ENCODE results near the gene RBM5.

The RBM5 gene

DNA sequence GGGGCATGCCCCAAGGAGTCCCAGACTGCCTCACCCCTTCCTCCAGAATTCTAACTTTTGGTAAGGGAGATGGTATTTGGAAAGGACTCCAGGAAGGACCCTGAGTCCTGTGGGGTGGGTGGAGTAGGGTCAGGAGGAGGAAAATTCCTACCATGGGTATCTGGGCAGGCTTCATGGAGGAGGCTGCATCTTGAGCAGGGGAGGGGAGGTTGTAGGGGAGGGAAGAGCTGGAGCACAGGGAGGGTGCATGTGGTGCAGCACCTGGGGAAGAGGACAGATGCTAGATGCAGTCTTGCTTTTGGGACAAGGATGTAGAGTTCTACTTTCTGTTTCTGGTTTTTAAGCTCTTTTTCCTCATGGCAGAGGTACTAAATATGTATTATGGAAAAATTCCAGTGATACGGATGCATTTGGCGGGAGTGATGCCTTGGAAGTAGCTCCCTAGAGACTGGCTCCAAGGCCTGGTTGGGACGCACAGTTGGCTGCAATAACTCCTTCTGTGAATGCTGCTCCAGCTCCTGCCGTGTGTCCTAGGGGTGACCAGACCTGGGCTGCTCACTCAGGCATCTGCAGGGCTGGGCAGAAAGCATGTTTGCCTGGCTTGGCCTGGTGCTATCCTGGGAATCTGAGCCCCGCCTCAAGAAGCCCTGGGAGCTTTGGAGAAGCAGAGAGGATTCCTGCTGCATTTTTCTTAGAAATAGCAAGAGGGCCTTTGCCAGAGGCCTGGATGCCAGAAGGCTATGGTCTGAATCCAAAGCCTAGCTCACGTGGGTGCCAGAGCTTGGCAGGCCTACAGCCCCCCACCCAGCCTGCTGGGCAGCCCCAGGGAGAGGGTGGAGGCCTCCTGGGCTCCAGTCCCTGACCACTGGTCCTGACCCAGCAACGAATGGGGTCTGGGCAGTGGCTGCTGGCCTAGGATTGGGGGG is 76.5 kb downstream of the RBM5 start:
- Histone ChIP-seq H3K23ac (ENCODE audit: low read length) (no peak overlapping the region), H2BK15ac (replicated peaks; ENCODE audit: low read depth) (no peak overlapping the region), H3K56ac (ENCODE audit: low read length) (peak overlapping the region; percentile 80), H3K27me3 (ENCODE audit: insufficient read depth, low read length, poor library complexity) (no peaks in the 10 kb centered on the region), H3K18ac (ENCODE audit: low read length) (no peak overlapping the region), H3K79me2 (ENCODE audit: control insufficient read depth, insufficient read depth, low read length) (peaks cover 29% of the 10 kb centered on the region), H4K5ac (ENCODE audit: low read length) (no peak overlapping the region), H3K4me3 (ENCODE audit: low read length) (no peak overlapping the region), H3K27ac (ENCODE audit: low read depth, low read length) (peak overlapping the region; percentile 31), H3K4me1 (ENCODE audit: control insufficient read depth, low read depth, low read length) (peaks cover 44% of the 10 kb centered on the region), H3K4me2 (ENCODE audit: low read length) (no peak overlapping the region), H2BK120ac (ENCODE audit: low read depth, low read length) (no peak overlapping the region), H4K8ac (ENCODE audit: low read depth, low read length) (no peak overlapping the region), H2AK5ac (ENCODE audit: low read length) (peak overlapping the region; percentile 17), H3K9ac (ENCODE audit: low read length) (peak overlapping the region; percentile 62), H3K79me1 (ENCODE audit: low read length) (peaks cover 52% of the 10 kb centered on the region), H3K36me3 (ENCODE audit: control insufficient read depth, insufficient read depth, low read length) (peaks cover 3% of the 10 kb centered on the region), H3K4ac (ENCODE audit: low read depth, low read length) (no peak overlapping the region), H2BK5ac (ENCODE audit: low read length) (peak overlapping the region; percentile 58)
- peak; percentile 72 for DNase-seq
- WGBS (ENCODE audit: extremely low coverage, insufficient coverage, low lambda C conversion rate), result no CpG with 5 or more reads among the region's 7 CpGs

DNA sequence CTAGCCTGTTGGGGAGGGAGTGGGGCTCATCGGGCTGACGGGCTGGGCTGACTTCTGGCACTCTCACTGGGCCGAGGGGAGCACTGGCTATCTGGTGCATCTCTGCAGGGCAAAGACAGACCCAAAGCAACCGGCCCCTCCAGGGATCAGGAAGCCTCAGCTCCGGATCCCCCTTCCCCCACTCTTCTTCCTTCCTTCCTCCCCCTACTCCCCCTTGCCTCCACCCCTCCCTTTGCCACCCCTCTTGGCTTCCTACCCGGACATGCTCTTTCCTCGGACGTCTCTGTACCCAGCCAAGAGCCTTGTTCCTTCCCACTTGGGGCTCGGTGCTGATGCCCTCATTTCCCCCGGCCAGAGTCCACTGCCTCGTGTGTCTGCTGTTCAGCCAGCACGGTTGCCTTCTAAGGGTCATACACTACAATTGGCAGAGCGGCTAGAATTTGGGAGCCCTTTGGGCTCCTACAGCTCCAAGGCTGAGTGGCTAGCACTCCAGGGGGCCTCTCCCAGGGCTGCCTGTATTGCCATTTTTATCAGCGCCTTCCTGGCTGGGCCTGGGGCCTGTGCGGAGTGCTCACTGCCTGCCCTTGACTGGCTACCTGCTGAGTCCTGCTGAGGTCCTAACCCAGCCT is 77.3 kb downstream of the RBM5 start:
- no peaks in the 10 kb centered on the region for H3K27me3 ChIP-seq (ENCODE audit: insufficient read depth, low read length, poor library complexity)
- peaks cover 3% of the 10 kb centered on the region for H3K36me3 ChIP-seq (ENCODE audit: control insufficient read depth, insufficient read depth, low read length)
- no peak overlapping the region for H4K5ac ChIP-seq (ENCODE audit: low read length)
- no peak overlapping the region for H4K8ac ChIP-seq (ENCODE audit: low read depth, low read length)
- H3K4me2 ChIP-seq (ENCODE audit: low read length), result no peak overlapping the region
- no peak overlapping the region for H2BK120ac ChIP-seq (ENCODE audit: low read depth, low read length)
- peak overlapping the region; percentile 62 for H3K9ac ChIP-seq (ENCODE audit: low read length)
- H2BK15ac ChIP-seq (replicated peaks; ENCODE audit: low read depth), result no peak overlapping the region
- peaks cover 29% of the 10 kb centered on the region for H3K79me2 ChIP-seq (ENCODE audit: control insufficient read depth, insufficient read depth, low read length)
- peak overlapping the region; percentile 80 for H3K56ac ChIP-seq (ENCODE audit: low read length)
- DNase-seq, result no peak
- peaks cover 56% of the 10 kb centered on the region for H3K79me1 ChIP-seq (ENCODE audit: low read length)
- no peak overlapping the region for H2AK5ac ChIP-seq (ENCODE audit: low read length)
- no CpG with 5 or more reads among the region's 15 CpGs for WGBS (ENCODE audit: extremely low coverage, insufficient coverage, low lambda C conversion rate)
- peak overlapping the region; percentile 58 for H2BK5ac ChIP-seq (ENCODE audit: low read length)
- no peak overlapping the region for H3K4me3 ChIP-seq (ENCODE audit: low read length)
- no peak overlapping the region for H3K4ac ChIP-seq (ENCODE audit: low read depth, low read length)
- H3K23ac ChIP-seq (ENCODE audit: low read length), result peak overlapping the region; percentile 37
- H3K4me1 ChIP-seq (ENCODE audit: control insufficient read depth, low read depth, low read length), result peaks cover 42% of the 10 kb centered on the region
- H3K27ac ChIP-seq (ENCODE audit: low read depth, low read length), result peak overlapping the region; percentile 41
- H3K18ac ChIP-seq (ENCODE audit: low read length), result peak overlapping the region; percentile 13

DNA sequence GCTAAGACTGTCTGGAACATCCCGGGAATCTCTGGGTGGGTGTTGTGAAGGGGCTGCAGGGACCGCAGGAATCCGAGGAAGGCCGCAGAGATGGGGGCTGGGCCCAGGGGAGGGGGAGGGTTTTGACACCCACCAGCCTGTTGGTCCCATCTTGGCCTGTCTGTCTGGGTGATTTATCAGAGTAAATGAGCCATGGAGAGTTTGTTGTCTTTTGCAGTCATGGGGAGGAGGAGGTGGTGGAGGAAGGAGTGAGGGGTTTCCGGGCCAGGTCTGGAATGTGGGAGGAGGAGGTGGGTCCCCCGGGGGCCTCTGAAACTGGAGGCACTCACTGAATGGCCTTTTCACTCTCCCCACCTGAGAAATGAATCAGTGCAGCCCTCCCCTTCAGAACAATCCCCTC is 77.9 kb downstream of the RBM5 start:
- Histone ChIP-seq H3K18ac (ENCODE audit: low read length) (no peak overlapping the region), H3K4me3 (ENCODE audit: low read length) (no peak overlapping the region), H3K79me2 (ENCODE audit: control insufficient read depth, insufficient read depth, low read length) (peaks cover 24% of the 10 kb centered on the region), H3K9ac (ENCODE audit: low read length) (peak overlapping the region; percentile 28), H3K4me1 (ENCODE audit: control insufficient read depth, low read depth, low read length) (peaks cover 38% of the 10 kb centered on the region), H3K4me2 (ENCODE audit: low read length) (no peak overlapping the region), H2BK15ac (replicated peaks; ENCODE audit: low read depth) (no peak overlapping the region), H3K79me1 (ENCODE audit: low read length) (peaks cover 50% of the 10 kb centered on the region), H2BK5ac (ENCODE audit: low read length) (no peak overlapping the region), H3K36me3 (ENCODE audit: control insufficient read depth, insufficient read depth, low read length) (peaks cover under 1% of the 10 kb centered on the region), H2AK5ac (ENCODE audit: low read length) (no peak overlapping the region), H3K56ac (ENCODE audit: low read length) (peak overlapping the region; percentile 9), H4K8ac (ENCODE audit: low read depth, low read length) (no peak overlapping the region), H3K23ac (ENCODE audit: low read length) (no peak overlapping the region), H3K27me3 (ENCODE audit: insufficient read depth, low read length, poor library complexity) (no peaks in the 10 kb centered on the region), H3K27ac (ENCODE audit: low read depth, low read length) (peak overlapping the region; percentile 41), H4K5ac (ENCODE audit: low read length) (no peak overlapping the region), H3K4ac (ENCODE audit: low read depth, low read length) (no peak overlapping the region), H2BK120ac (ENCODE audit: low read depth, low read length) (no peak overlapping the region)
- no CpG with 5 or more reads among the region's 6 CpGs for WGBS (ENCODE audit: extremely low coverage, insufficient coverage, low lambda C conversion rate)
- DNase-seq, result no peak

DNA sequence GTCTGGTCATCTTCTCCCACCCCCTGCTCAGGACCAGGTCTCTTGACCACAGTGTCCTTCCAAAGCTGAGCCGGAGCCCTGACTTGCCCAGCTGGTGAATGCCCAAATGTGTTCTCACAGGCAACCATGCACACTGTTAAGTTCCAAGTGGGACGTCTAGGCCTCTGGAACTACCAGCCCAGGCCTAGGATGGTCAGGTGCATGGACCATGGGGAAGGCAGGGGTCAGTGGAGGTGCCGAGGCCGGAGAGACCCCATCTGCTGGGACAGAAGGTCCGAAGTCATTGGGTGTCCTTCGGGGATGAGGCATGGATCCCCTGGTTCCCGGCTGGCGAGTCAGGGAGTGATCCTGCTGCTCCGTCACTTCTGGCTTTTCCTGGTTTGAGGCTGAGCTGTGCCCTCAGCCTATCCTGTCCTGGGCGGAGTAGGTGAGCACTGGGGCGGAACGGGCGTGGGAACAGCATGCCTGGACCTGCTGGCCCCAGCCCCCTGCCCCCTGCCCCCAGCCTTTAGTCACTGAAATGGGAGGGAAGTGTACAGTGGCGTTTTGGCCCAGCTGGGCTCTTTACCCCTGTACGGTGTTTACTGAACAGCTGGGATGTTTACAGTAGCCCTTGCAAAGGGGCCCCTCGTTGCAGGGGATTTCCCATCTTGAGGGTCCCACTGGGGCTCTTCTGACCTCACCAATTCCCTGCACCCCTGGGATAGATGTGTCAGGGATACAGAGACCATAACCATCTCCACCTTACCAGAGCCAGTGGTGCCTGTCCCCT is 78.5 kb downstream of the RBM5 start:
- H3K23ac ChIP-seq (ENCODE audit: low read length), result no peak overlapping the region
- no peaks in the 10 kb centered on the region for H3K27me3 ChIP-seq (ENCODE audit: insufficient read depth, low read length, poor library complexity)
- peaks cover 48% of the 10 kb centered on the region for H3K79me1 ChIP-seq (ENCODE audit: low read length)
- H2AK5ac ChIP-seq (ENCODE audit: low read length), result peak overlapping the region; percentile 59
- H3K4me1 ChIP-seq (ENCODE audit: control insufficient read depth, low read depth, low read length), result peaks cover 34% of the 10 kb centered on the region
- no peak overlapping the region for H3K27ac ChIP-seq (ENCODE audit: low read depth, low read length)
- H3K36me3 ChIP-seq (ENCODE audit: control insufficient read depth, insufficient read depth, low read length), result no peaks in the 10 kb centered on the region
- no peak overlapping the region for H3K4me3 ChIP-seq (ENCODE audit: low read length)
- no peak overlapping the region for H2BK120ac ChIP-seq (ENCODE audit: low read depth, low read length)
- H3K18ac ChIP-seq (ENCODE audit: low read length), result no peak overlapping the region
- H3K9ac ChIP-seq (ENCODE audit: low read length), result peak overlapping the region; percentile 26
- H3K79me2 ChIP-seq (ENCODE audit: control insufficient read depth, insufficient read depth, low read length), result peaks cover 24% of the 10 kb centered on the region
- H3K4ac ChIP-seq (ENCODE audit: low read depth, low read length), result no peak overlapping the region
- WGBS (ENCODE audit: extremely low coverage, insufficient coverage, low lambda C conversion rate), result no CpG with 5 or more reads among the region's 16 CpGs
- no peak overlapping the region for H4K5ac ChIP-seq (ENCODE audit: low read length)
- peak overlapping the region; percentile 48 for H2BK5ac ChIP-seq (ENCODE audit: low read length)
- H2BK15ac ChIP-seq (replicated peaks; ENCODE audit: low read depth), result no peak overlapping the region
- H3K56ac ChIP-seq (ENCODE audit: low read length), result peak overlapping the region; percentile 52
- DNase-seq, result no peak
- H3K4me2 ChIP-seq (ENCODE audit: low read length), result no peak overlapping the region
- H4K8ac ChIP-seq (ENCODE audit: low read depth, low read length), result no peak overlapping the region

DNA sequence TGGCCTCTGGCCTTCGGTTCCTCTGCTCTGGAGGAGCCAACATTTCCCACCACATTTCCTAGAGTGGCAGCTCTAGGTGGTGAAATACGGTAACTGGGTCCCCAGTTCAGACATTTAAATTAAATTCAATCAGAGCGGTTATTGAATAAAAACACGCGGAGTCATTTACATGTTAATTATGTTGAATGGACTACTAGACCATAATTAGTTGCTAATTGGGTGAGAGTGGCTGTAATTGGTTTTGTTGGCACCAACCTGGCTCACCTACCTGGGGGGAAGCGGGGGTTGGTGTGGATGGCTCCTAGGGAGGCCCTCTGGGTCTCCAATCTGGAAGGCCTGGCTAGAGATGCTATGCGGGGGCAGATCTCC is 79.1 kb downstream of the RBM5 start:
- Histone ChIP-seq H3K9ac (ENCODE audit: low read length) (peak overlapping the region; percentile 18), H2BK15ac (replicated peaks; ENCODE audit: low read depth) (no peak overlapping the region), H3K27me3 (ENCODE audit: insufficient read depth, low read length, poor library complexity) (no peaks in the 10 kb centered on the region), H2BK5ac (ENCODE audit: low read length) (no peak overlapping the region), H3K56ac (ENCODE audit: low read length) (peak overlapping the region; percentile 52), H3K4me1 (ENCODE audit: control insufficient read depth, low read depth, low read length) (peaks cover 33% of the 10 kb centered on the region), H3K36me3 (ENCODE audit: control insufficient read depth, insufficient read depth, low read length) (no peaks in the 10 kb centered on the region), H2AK5ac (ENCODE audit: low read length) (no peak overlapping the region), H3K27ac (ENCODE audit: low read depth, low read length) (no peak overlapping the region), H3K23ac (ENCODE audit: low read length) (no peak overlapping the region), H3K4me3 (ENCODE audit: low read length) (no peak overlapping the region), H3K18ac (ENCODE audit: low read length) (no peak overlapping the region), H3K79me2 (ENCODE audit: control insufficient read depth, insufficient read depth, low read length) (peaks cover 24% of the 10 kb centered on the region), H3K79me1 (ENCODE audit: low read length) (peaks cover 44% of the 10 kb centered on the region), H4K8ac (ENCODE audit: low read depth, low read length) (no peak overlapping the region), H4K5ac (ENCODE audit: low read length) (no peak overlapping the region), H3K4ac (ENCODE audit: low read depth, low read length) (no peak overlapping the region), H3K4me2 (ENCODE audit: low read length) (no peak overlapping the region), H2BK120ac (ENCODE audit: low read depth, low read length) (no peak overlapping the region)
- no peak for DNase-seq
- WGBS (ENCODE audit: extremely low coverage, insufficient coverage, low lambda C conversion rate), result no CpG with 5 or more reads among the region's 7 CpGs
